HG03159 (cell line): Measurements from ENCODE around the gene NOL8.

Source experiments
- ATAC-seq: cut with Tn5 transposase; IDR thresholded peaks from one replicate; pipeline ENCODE4 v1.9.1; 2021; ENCODE audit warnings: mild to moderate bottlenecking, moderate library complexity; ENCODE audit not compliant: unreplicated experiment

NOL8 gene

GRCh38 chr9:92270511-92270910, 54.6 kb downstream of the NOL8 start:
- no peak for ATAC-seq

GRCh38 chr9:92266486-92266885, 58.7 kb downstream of the NOL8 start:
- no peak for ATAC-seq

DNA sequence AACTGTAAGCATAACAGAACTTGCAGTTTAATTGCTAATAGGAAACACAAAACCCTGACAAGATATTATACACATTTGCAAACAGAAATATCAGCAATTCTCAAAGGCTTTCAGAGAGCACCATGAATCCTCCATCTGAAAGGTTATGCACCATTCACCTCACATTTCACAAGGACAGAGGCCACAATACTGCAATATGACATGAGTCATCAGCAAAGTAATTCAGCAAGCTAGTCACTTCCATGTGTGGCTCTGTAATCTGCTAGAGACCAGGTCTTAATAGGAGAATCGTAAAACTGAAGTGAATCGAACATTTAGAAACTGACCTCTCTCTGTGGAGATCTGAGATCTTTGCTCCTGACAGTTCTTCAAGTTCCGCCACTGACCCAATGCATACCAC, 60.0 kb downstream of the NOL8 start:
- ATAC-seq, result no peak

DNA sequence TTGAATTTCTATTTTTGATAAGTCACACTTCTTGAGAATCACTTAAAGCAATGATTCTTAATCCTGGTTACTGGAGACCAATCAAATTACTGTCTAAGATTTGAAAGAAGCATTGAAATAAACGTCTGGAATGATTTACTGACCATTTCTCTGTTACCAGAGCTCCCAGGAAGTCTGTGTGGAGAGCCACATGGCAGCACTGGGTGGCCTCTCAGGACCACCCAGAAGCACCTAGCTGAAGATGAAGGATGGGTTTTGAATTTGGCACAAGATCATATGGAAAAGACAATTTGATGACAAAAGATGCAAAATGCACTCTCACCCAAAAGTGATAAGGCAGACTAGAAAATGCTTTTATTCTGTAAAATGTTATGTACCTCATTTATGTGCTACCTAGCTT, 62.0 kb downstream of the NOL8 start:
- ATAC-seq, result no peak

DNA sequence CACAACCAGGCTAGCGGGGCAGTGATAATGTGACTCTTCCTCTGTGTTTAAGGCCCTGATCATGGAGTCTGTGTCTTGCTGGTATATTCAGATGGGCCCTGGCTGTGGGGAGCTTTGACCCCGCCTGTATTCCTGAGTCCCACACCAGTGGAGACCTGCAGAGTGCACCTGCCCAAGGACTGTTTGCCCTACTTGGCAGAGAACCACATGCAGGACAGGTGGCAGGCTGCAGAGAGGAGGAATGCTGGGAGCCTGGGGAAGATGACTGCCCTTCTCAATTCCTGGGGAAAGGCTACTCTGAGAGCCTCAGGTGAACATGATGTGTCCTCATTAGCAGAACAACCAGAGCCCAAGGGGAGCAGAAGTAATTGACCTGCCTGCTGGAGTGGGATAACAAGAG, 67.8 kb downstream of the NOL8 start:
- no peak for ATAC-seq

GRCh38 chr9:92254381-92255337, 70.5 kb downstream of the NOL8 start:
- no peak for ATAC-seq

- no peak for ATAC-seq
These were observed 71.5 kb downstream of the NOL8 start for GRCh38 chr9:92253656-92254055.

DNA sequence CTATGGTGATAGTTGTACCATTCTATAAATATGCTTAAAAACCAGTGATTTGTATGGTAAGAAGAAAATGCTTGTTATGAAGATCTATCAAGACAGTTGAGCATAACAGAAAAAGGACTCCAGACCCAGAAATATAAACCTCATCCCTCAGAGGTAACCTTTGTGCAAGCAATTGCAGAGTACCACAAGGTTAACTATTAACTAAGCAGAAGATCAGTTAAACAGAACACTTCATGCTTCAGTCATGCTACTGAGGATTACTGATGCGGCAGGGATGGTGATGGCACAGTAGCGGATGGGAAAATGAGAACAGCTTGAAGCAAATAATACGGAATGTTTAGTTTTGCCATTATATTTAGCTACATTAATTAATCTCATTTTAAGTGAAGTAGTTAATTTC, 77.2 kb downstream of the NOL8 start:
- no peak for ATAC-seq
